Left renal pelvis (tissue), 4 donors: ENCODE results near the gene TMEM163. TPM values are rescaled to one million over a fixed set of nuclear protein-coding genes. Genes with fewer than 3 reads are reported as not detected.
"Not testable (repeated sequence)": the region's sequence is repeated elsewhere in the genome, so short reads cannot be mapped to it uniquely, and the experiment has no call there.

Experiments used
- DNase-seq, 4 donors: peaks; one replicate each; pipeline ENCODE4 v3.0.0-alpha.2; 2013; ENCODE audit warnings: low read depth in 4 of 4, low spot score in 3 of 4
- polyA plus RNA-seq, 4 donors: library from polyadenylated mRNA; unstranded; fragments of 120-200 nt; gene quantifications; one replicate each; pipeline ENCODE4 v1.2.1, GENCODE V29; 2013; ENCODE audit not compliant: insufficient read length in 4 of 4

TMEM163 gene
- polyA plus RNA-seq = 1 to 10 TPM; 1.2 to 2.9 (median 2.0) TPM

DNA sequence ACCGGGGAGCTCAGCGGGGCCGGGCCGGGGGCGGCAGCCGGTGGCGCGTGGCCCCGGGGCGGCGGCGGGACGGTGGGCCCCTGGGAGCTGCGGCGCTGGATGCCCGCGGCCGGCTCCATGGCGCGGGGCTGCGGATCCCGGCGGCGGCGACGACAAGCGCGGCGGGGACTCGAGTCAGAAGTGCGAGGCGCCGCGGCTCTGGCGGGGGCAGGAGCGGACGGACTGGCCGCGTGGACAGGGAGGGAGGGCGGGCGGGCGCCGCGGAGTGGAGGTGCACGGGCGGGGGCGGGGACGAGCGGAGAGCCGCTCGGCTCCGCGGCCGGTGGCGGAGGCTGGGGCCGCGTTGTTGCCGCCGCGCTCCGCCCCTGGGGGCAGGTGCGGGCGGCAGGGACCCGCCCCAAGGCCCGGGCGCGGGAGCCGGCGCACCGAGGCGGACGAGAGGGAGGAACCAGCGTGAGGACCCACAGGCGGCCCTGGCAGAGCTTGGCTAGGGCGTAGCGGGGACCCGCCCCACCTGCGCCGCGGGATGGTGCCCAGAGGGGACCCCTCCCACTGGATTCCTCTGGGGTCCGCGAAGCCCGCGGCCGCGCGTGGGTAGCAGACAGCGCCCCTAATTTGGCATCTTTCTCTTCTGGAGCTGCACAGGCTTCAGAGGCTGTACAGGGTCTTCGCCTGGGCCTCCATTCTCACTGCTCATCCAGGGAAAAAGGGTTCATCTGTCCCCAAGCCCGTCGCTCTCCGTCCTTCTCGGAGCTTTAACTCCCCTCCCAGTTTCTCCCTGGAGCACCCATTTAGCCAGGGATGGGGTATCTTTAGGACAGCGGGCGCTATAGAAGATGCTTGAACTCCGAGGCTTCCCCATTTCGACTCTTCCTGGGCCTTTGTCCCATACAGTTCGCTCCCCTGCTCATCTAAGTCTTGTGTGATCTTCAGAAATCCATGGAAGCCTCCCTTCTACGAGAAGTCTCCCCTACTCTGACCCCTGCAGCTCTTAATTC lies at the start of gene TMEM163:
TMEM163 (minus strand) TSS at position 184 of the 998 bp plus-strand sequence.
- no peak for DNase-seq

DNA sequence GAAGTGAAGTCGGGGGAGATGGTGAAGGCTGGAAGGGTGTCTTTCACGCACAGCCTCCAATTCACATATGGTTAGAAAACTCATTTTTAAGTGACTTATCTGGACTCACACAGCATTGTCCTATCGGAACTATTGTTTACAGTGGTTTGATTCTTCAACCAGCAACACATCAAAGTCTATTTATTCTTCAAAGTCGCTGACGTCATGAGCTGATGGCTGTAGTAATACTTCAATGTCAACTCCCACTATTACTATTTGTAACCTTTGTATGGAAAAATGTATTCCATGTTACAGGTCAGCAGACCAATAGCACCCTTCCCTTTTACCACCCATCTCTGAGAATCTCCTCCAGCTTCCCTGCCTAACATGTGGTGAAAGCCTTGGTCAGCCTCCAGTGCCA lies 47.8 kb upstream of the TMEM163 start:
- no peak for DNase-seq

DNA sequence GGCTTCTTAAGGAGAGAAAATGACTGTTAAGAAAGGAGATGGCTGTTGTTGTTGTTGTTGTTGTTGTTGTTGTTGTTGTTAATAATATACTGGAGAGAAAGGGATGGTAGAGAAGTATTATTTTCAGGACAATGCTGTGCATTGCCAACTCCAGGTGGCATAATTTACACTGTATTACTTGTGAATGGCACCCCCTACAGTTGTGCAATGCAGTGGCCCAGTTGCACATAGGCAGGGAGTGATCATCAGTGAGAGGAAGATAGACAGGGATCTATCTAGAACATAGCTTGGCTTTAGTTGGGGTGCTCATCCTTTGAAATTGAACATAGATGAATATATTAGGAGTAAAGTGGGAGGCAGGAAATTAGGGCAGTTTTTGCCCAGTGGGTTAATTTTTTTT lies 47.2 kb upstream of the TMEM163 start:
- no peak for DNase-seq

DNA sequence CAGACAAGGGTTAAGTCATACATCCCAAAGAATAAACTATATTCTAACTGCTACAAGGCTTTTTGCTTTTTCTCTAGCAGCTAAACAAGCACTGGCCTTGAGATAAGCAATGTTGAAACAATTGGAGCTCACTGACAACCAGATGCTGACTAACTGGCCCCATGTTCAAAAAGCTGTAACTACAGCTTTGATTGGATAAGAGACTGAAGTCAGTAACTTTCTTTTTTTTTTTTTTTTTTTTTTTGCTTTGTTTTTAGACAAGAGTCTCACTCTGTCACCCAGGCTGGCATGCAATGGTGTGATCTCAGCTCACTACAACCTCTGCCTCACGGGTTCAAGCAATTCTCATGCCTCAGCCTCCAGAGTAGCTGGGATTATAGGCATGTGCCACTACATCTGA lies 45.4 kb upstream of the TMEM163 start:
- no peak for DNase-seq

DNA sequence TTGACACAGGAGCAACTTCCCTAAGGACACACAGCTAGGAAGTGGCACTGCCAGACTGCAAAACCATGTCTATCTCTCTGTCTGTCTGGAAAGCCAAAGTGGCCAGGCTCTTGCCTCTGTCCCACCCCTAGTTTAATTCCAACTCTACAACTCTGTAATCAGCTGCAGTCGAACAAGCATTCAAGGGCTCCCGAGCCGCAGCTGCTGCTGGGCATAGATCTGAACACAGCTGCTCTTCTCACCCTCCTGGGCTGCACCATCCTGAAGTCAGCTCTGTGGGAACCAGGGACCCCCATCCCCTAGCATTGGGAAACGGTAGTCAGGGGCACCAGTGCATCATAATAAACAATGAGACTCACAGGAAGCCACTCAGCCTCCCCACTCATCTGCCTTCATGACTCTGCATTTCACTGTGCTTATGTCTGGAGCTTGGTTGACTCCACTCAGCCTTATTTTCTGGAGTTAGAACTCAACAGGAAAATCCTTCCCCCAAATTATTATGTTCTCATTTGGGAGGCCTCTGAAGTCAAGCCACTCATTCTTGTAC lies 44.4 kb upstream of the TMEM163 start:
- DNase-seq = no peak

DNA sequence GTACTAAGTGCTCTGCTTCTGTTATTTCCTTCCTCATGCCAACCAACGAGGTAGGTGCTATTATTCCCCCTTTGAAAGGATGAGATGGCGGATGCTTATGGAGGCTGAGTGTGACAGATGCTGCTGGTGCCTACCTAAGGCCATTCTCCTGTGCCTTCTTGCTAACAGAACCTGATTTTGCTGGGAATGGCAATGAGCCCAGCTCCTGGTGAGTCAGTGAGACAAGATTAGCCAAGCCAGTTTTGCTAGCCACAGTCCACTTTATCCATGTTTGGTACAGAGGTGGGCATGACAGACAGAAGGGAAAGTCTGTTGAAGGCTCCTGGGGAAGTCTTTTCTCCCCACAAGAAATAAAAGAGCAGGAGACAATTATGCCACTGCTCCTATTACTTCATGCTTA lies 43.7 kb upstream of the TMEM163 start:
- no peak for DNase-seq

DNA sequence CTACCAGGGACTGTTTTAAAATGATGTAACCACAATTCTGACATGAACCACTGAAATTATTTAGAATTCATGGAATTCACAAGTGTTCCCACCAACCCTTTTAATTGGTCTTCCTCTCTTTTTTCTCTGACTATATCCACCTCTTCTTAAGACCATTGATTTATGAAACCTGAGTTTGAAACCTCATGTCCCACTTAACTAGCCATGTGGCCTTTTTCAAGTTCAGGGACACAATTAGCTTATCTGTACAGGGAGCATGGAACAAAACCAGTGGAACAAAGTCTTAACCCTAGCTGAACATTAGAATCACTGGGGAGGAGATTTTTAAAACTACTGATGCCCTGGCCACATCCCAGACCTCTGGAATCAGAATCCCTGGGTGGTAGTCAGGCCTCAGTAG lies 41.6 kb upstream of the TMEM163 start:
- DNase-seq = no peak

DNA sequence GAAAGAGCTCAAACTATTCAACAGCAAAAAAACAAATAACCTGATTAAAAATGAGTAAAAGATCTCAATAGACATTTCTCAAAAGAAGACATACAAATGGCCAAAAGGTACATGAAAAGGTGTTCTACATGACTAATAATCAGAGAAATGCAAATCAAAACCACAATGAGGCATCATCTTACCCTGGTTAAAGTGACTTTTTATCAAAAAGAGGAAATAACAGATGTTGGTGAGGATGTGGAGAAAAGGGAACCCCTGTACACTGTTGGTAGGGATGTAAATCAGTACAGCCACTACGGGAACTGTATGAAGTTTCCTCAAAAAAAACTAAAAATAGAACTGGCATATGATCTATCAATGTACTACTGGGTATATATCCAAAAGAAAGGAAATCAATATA lies 39.8 kb upstream of the TMEM163 start:
- DNase-seq = no peak

DNA sequence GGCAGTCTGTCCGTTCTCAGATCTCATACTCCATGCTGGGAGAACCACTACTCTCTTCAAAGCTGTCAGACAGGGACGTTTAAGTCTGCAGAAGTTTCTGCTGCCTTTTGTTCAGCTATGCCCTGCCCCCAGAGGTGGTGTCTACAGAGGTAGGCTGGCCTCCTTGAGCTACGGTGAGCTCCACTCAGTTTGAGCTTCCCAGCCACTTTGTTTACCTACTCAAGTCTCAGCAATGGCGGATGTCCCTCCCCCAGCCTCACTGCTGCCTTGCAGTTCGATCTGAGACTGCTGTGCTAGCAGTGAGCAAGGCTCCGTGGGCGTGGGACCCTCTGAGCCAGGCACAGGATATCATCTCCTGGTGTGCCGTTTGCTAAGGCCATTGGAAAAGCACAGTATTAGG lies 33.2 kb upstream of the TMEM163 start:
- DNase-seq = not testable (repeated sequence)

DNA sequence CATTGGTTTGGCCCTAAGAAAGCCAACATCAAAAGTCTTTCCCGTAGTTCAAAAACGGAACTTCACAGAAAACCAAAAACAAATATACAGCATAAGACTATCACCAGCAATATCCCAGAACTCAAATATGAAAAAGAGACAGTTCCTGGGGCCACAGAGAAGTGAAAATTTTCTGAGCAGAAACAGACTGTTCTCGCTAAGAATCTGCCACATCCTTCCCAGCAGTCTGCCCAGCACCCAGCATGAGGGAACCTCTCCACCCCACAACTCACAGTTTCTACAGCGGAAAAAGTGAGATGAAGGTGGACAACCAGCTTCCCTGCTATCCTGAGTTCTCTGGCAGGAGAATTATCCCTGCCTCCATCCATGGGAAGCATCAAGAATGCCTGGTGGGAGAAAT lies 26.7 kb upstream of the TMEM163 start:
- DNase-seq = no peak

DNA sequence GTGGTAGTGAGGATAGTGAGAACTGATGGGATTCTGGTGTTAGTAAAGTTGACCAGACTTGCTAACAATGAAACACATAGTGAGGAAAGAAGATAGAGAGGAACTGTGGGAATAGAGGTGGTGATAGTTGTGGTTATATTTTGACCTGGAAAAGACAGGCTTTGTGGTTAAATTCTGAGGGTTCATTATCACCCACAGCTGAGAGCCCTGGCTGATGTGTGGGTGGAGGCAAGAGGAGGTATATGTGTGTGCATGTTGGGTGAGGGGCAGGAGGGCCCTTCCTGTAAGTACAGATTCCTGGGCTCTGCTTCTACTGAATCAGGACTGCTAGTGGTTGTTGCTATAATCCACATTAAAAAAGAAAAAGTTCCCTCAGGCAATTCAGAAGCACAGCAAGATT lies 26.2 kb upstream of the TMEM163 start:
- DNase-seq = no peak

DNA sequence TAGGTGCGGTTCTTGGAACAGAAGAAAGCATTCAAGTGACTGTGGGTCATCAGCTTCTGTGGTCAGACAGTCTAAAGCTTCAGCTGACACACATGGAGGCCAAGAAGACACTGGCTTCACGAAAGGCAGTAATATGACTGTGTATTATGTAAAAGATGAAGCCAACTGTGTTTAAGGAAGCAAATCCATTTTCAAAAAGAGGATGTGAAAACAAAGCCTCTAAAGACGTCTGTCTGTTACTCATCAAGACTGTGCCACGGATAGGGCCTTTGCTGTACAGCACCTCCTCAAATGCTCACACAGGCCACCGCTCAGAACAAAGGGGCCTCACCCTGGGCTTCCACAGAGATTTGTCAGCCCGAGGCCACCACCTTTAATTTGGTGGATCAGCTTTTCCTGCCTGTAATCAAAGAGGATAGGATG lies 21.1 kb upstream of the TMEM163 start:
- no peak for DNase-seq

DNA sequence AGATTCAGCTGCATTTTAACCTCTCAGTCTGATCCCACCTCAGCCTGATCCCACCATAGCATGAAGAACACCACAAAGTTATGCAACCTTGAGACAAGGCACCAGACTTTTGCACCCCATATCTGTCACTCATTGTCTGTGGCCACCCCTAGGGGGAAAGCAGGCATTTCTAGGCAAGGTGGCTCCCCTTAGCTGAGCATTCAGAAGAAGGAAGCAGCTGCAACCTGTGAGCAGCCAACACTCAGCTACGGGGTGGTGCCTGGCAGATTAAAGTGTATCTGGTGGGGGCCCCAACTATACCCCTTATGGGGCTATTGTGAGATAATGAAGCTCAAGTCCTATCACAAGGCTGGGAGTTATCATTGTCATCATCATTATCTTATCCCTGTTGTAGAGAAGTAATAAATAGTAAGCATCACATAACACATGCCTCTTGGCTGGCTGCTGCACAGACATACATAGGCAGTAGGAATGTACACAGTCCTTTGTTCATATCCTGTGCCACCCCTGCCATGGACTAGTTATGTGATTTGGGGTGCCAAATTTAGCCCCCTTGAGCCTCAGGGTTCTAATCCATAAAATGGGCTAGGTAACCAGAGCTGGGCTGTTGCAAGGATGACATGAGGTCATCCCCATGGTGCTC lies 20.6 kb upstream of the TMEM163 start:
- DNase-seq = no peak

DNA sequence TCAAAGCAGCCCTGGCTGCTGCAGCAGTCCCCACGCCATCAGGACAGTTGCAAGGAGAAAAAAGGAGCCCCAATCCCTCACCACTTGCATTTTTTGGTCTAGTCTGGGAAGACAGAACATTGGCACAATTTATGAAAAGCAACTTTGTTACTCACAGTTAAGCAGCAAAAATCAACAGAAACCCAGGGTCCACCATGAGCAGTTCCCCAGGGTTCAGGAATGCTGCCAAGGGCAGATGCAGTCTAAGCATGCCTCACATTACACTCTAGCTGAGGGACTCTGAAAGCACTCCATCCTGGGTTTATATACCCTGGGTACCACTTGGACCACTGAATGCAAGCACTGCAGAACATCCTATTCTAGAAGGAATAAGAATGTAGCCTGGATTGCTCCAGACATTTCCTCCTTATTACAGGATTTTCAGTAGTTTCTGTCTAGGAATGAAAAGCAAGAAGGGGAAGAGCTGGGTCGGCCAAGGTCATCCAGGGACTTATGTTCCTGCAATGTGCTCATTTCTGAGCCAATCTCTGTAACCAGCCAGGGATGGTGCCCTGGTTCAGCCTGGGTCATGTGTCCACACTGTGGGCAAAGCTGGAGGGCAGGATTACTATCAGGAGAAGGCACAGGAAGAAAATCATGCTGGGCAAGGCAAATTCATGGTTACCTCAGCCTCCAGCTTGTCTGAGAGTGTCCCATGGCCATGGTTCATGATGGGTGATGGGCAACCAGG lies 19.5 kb upstream of the TMEM163 start:
- no peak for DNase-seq

DNA sequence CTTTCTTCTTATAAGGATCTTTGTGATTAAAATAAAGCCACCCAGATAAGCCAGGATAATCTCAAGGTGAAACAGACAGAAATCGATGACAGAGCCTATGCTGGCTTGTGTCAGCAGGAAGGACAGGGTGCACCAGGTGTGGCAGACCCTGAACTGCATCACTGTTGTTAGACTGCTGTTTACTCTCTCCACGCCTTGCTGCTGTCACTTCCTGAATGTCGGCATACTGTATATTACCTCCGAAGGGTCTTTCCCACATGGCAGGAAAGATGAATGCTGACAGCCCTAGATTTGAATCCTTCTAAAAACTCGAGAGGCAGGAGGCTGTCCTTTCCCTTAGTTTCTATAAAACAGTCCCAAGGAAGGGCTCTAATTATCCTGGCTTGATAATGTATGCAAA lies 18.9 kb upstream of the TMEM163 start:
- DNase-seq = no peak

DNA sequence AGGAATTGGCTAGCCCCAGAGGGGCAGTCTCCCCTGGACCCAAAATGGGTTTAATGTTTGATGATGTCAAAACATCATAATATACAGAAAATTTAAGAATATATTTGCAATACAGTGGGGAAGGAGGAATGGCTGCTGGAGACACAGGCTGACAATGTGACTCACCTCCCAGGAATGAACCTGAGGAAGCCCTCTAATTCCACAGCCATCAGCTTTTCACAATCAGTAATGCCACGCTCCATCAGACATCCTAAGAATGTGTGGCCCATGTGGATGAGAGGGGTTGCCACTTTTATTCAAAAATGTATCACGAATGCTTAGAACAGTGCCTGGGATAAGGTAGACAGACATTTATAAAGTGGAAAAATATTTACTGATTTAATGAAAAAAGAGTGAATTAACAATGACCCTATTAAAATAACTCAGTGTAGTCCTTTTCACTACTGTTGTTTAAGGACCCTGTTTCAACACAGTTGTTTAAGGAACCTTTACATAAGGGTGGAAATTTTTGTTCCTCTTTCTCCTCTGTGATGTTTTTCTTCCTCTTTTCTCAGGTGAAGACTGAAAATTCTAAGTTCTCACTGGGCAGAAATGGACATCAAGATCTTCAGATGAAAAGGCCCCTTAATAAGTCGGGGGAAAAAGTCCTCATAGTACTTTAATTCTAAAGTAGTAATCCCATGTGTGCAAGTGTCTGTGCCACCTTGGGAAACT lies 17.5 kb upstream of the TMEM163 start:
- DNase-seq = no peak

DNA sequence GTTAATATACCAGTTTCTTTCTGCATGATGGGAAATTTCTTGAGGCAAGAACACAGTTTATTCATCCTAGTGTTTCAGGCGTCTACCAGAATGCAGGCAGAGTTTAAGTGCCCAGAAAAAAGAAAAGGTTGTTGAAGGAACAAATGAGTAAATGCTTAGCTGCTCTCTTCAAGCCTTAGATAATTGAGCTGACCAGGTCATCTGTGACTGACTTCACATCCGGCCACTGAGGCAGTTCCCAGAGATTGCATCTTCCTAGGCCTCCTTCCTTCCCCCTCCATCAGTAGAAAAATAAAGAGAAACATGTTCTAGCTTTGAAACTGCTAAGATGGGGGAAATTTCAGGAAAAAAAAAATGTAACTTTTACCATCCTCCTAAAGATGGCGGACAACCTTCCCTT lies 9.4 kb upstream of the TMEM163 start:
- DNase-seq = no peak

DNA sequence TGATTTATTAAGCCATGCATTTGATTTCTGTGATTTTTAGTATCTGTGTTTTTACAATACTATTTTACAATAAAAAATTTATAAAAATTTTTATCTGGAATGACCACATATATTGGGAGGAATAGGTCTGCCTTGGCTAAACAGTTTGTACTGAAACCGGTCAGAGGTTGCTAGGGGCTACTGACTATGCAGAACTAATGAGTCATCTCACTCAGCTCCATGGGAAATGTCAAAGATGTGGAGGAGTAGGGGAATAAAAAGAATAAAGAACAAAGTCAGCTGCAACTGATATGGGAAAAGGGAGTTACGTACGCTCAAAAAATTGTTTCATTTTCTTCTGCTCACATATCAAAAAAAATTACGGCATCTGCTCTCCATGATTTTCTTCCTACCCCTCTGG lies 8.6 kb upstream of the TMEM163 start:
- DNase-seq = no peak

DNA sequence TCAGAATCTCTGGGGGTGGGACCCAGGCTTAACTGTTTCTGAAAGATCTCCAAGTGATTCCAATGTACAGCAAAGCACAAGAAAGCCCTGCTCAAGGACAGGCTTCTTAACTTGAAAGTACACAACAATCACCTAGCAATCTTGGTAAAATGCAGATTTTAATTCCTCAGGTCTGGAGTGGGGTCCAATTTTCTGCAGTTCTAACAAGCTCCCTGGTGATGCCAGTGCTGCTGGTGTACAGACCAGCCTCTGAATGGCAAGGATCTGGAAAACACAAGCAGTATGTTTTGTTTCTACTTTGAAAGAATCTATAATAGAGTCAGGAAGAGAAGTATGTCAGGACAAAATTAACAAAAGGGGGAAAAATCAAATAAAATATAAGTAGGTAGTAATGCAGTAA lies 7.8 kb upstream of the TMEM163 start:
- no peak for DNase-seq

DNA sequence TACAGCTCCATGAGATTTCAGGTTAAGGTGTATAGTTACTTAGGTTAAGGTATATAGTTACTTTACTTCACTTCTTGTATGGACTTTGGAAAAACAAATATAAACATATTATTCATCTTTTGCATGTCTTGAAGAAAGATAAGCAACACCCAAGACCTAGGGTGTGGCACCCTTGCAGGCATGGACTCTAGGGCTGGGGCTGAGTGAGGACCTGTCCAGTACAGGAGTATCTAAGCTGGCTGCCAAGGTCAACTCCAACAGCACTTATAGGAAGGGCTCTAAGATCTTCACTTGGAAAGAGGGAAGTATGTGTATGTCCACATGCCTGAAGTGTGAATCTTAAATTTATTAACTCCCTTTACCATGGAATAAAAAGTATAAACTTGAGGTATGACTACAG lies 7.1 kb upstream of the TMEM163 start:
- no peak for DNase-seq
